OCI-LY1 (cell line): ENCODE data around the gene SEMA4B.
"Not testable (repeated sequence)": the region's sequence is repeated elsewhere in the genome, so short reads cannot be mapped to it uniquely, and the experiment has no call there.

Experiments used
- H2AFZ ChIP-seq: fragments of 200-600 bp; sonication (generic), shearing (Covaris generic); 2 replicates; pipeline ENCODE4 v1.6.0; 2014; ENCODE audit warnings: antibody characterized with exemption, mild to moderate bottlenecking, low read length
- H3F3A ChIP-seq: fragments of 200-600 bp; sonication (generic), shearing (Covaris generic); 2 replicates; pipeline ENCODE4 v1.6.0; 2014; ENCODE audit warnings: mild to moderate bottlenecking, antibody characterized with exemption, low read length, moderate library complexity; ENCODE audit not compliant: insufficient read depth
- H3K27ac ChIP-seq: fragments of 200-600 bp; sonication (generic); 2 replicates; pipeline ENCODE4 v1.5.1; 2014; ENCODE audit warnings: low read length, mixed run types, mild to moderate bottlenecking, low read depth; ENCODE audit not compliant: poor library complexity, severe bottlenecking
- H3K27me3 ChIP-seq: fragments of 200-600 bp; sonication (generic); 2 replicates; pipeline ENCODE4 v1.6.0; 2014; ENCODE audit warnings: antibody characterized with exemption, mild to moderate bottlenecking, low read length, moderate library complexity; ENCODE audit not compliant: insufficient read depth
- H3K36me3 ChIP-seq: fragments of 200-600 bp; sonication (generic); 2 replicates; pipeline ENCODE4 v1.6.1; 2014; ENCODE audit warnings: mild to moderate bottlenecking, antibody characterized with exemption, low read length, moderate library complexity, mixed read lengths; ENCODE audit not compliant: insufficient read depth
- H3K4me1 ChIP-seq: fragments of 200-600 bp; sonication (generic); 2 replicates; pipeline ENCODE4 v1.5.1; 2014; ENCODE audit warnings: mild to moderate bottlenecking, low read length, moderate library complexity; ENCODE audit not compliant: insufficient read depth, severe bottlenecking
- H3K4me2 ChIP-seq: fragments of 200-600 bp; sonication (generic), shearing (Covaris generic); 2 replicates; pipeline ENCODE4 v1.6.1; 2014; ENCODE audit warnings: low read length
- H3K4me3 ChIP-seq: fragments of 200-600 bp; sonication (generic); 2 replicates; pipeline ENCODE4 v1.5.1; 2014; ENCODE audit warnings: low read length, low read depth, mild to moderate bottlenecking, mixed read lengths; ENCODE audit not compliant: poor library complexity, severe bottlenecking
- H3K79me2 ChIP-seq: fragments of 200-600 bp; shearing (Covaris generic); 2 replicates; pipeline ENCODE4 v1.6.1; 2016; ENCODE audit warnings: mixed run types, low read length, mixed read lengths; ENCODE audit not compliant: insufficient read depth
- H3K9ac ChIP-seq: fragments of 200-600 bp; sonication (generic), shearing (Covaris generic); 2 replicates; pipeline ENCODE4 v1.6.1; 2014; ENCODE audit warnings: mild to moderate bottlenecking, low read length, mixed read lengths
- H3K9me2 ChIP-seq: fragments of 200-600 bp; sonication (generic), shearing (Covaris generic); 2 replicates; pipeline ENCODE4 v1.6.1; 2014; ENCODE audit warnings: low read depth, mild to moderate bottlenecking, low read length, mixed read lengths
- H3K9me3 ChIP-seq: fragments of 200-600 bp; shearing (Covaris generic); 2 replicates; pipeline ENCODE4 v1.6.1; 2014; ENCODE audit warnings: low read length, mixed read lengths
- H4K20me1 ChIP-seq: fragments of 200-600 bp; sonication (generic), shearing (Covaris generic); 2 replicates; pipeline ENCODE4 v1.6.0; 2016; ENCODE audit warnings: mild to moderate bottlenecking, low read length; ENCODE audit not compliant: insufficient read depth
- EZH2 ChIP-seq: fragments of 200-600 bp; sonication (generic), shearing (Covaris generic); IDR thresholded peaks from 2 replicates; pipeline ENCODE4 v1.8.0; 2017; ENCODE audit warnings: borderline replicate concordance, mixed run types, mild to moderate bottlenecking, antibody characterized with exemption, low read length, moderate library complexity, mixed read lengths
- TF ChIP-seq, protein P1 (sequence below): fragments of 200-600 bp; sonication (generic), shearing (Covaris generic); IDR thresholded peaks from 2 replicates; pipeline ENCODE4 v1.5.1; 2017; ENCODE audit warnings: mild to moderate bottlenecking, antibody characterized with exemption, low read length, moderate library complexity, mixed read lengths

SEMA4B gene

DNA sequence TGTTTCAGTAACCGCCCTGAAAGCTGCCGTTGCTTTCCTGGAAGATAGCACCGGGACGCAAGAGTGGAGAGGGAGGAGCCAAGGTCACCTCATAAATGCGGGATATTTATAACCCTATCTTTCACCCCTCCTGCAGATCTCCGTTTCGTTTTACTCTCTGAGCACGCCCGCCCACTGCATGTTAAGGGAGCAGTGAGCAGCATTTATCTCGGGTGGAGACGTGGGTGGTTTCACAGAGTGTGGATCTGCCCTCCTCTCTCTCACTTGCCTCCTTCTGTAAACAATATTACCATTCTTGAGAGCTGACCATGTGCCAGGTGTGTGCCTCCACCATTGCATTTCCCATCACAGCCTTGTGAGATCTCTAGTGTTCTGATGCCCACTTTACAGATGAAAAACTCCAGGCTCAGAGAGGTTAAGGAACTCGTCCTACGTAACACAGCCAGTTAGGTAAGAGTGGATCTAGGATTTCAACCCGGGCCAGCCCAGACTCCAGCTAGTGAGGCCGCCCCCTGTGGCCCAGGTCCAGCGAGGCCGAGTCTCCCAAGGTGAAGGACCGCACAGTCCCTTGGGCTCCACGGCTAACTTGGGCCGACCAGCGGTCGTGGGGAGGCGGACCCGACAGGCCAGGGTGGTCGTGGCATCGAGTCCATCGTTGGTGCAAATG, 16.9 kb upstream of the SEMA4B start:
- Histone ChIP-seq H3K27me3 (no peaks in the 10 kb centered on the region), H3K4me2 (peak overlapping the region; percentile 76), H3K36me3 (no peaks in the 10 kb centered on the region), H3K9me2 (no peaks in the 10 kb centered on the region), H3K27ac (peak overlapping the region; percentile 81), H3K9ac (peak overlapping the region; percentile 58), H2AFZ (peak overlapping the region; percentile 85), H3K9me3 (no peaks in the 10 kb centered on the region), H3F3A (peaks cover 5% of the 10 kb centered on the region; the same call in 1 of the 2 replicates), H4K20me1 (no peaks in the 10 kb centered on the region), H3K4me3 (peak overlapping the region; percentile 71), H3K4me1 (peaks cover 46% of the 10 kb centered on the region), H3K79me2 (no peaks in the 10 kb centered on the region)
- TF ChIP-seq, protein P1, sequence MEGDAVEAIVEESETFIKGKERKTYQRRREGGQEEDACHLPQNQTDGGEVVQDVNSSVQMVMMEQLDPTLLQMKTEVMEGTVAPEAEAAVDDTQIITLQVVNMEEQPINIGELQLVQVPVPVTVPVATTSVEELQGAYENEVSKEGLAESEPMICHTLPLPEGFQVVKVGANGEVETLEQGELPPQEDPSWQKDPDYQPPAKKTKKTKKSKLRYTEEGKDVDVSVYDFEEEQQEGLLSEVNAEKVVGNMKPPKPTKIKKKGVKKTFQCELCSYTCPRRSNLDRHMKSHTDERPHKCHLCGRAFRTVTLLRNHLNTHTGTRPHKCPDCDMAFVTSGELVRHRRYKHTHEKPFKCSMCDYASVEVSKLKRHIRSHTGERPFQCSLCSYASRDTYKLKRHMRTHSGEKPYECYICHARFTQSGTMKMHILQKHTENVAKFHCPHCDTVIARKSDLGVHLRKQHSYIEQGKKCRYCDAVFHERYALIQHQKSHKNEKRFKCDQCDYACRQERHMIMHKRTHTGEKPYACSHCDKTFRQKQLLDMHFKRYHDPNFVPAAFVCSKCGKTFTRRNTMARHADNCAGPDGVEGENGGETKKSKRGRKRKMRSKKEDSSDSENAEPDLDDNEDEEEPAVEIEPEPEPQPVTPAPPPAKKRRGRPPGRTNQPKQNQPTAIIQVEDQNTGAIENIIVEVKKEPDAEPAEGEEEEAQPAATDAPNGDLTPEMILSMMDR, result no peak
- no peak for TF ChIP-seq EZH2

DNA sequence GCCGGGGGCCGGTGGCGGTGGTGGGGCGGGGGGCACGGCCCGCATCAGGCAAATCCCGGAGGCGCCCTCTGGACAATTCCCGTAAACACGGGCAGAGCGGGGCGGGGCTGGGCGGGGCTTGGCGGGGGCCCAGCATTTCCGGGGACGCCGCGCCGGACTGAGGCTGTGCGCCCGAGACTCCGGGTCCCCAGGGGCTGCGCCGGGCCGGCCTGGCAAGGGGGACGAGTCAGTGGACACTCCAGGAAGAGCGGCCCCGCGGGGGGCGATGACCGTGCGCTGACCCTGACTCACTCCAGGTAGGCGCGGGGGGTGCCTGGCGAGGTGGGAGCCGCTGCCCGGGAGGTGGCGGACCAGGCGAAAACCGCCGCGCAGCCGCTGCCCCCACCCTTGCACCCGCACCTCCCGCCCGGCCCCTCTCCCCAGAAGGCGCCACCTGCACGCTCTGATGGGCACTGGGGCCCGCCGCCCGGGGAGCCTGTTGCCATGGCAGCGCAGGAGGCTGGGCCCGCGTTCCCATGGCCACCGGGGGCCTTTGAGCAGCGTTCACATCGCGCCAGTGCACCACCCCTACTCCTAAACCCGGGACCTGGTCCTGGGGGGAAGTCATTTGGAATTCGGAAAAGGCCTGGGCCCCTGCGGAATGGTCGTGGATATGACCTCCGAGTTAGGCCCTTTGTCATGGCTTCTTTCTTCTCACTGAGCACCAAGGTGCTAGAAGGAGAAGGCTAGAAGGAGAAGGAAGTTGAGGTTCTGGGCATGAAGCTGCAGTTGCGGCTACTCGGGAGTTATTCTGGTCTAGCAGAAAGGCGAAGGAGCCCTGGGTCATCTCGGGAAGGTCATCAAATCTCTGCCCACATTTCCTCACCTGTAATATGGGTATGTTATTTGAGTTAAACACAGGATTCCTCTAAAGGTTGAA, 16.1 kb upstream of the SEMA4B start:
- peak overlapping the region; percentile 71 for H3K4me3 ChIP-seq
- no peaks in the 10 kb centered on the region for H3K79me2 ChIP-seq
- no peaks in the 10 kb centered on the region for H4K20me1 ChIP-seq
- H3K27me3 ChIP-seq, result no peaks in the 10 kb centered on the region
- H3K36me3 ChIP-seq, result no peaks in the 10 kb centered on the region
- no peaks in the 10 kb centered on the region for H3K9me3 ChIP-seq
- H3F3A ChIP-seq, result peaks cover 5% of the 10 kb centered on the region; the same call in 1 of the 2 replicates
- H3K9ac ChIP-seq, result peak overlapping the region; percentile 58
- H2AFZ ChIP-seq, result peak overlapping the region; percentile 85; the same call in 1 of the 2 replicates
- no peaks in the 10 kb centered on the region for H3K9me2 ChIP-seq
- H3K4me2 ChIP-seq, result peak overlapping the region; percentile 76
- TF ChIP-seq, protein P1, result no peak
- no peak for TF ChIP-seq EZH2
- H3K27ac ChIP-seq, result peak overlapping the region; percentile 81
- peaks cover 52% of the 10 kb centered on the region for H3K4me1 ChIP-seq

DNA sequence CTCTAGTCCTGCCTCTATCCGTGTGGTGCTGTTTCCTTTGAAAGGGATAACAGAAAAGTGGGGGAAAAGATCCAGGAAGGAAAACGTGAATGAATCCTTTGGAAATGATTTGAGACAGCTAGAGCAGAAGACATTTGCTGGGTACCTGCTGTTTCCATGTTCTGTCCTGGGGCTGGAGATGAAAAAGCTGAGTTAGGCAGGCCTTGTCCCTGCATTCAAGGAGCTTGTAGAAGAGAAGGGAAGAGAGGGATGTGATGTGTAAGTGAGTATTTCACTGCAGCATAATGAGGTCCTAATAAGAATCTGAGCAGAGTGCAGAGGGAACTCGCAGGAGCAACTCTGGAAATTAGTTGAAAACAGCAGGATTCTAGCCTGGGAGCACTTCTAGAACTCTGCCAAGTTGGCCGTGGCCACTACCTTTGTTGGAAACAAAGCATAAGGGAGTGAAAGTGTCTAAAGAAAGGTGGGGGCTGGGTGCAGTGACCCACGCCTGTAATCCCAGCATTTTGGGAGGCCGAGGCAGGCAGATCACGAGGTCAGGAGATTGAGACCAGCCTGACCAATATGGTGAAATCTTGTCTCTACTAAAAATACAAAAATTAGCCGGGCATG, 13.8 kb upstream of the SEMA4B start:
- Histone ChIP-seq H3K9ac (no peak overlapping the region), H3K79me2 (no peaks in the 10 kb centered on the region), H3K9me2 (no peaks in the 10 kb centered on the region), H3K27me3 (no peaks in the 10 kb centered on the region), H3K9me3 (no peaks in the 10 kb centered on the region), H2AFZ (no peak overlapping the region), H3K4me2 (no peak overlapping the region), H3K27ac (peak overlapping the region; percentile 50), H3F3A (0 out of 2 replicates have a peak, but pooled peaks cover 4% of the 10 kb centered on the region), H4K20me1 (no peaks in the 10 kb centered on the region), H3K4me3 (no peak overlapping the region), H3K4me1 (peaks cover 64% of the 10 kb centered on the region), H3K36me3 (no peaks in the 10 kb centered on the region)
- TF ChIP-seq EZH2, result no peak
- TF ChIP-seq, protein P1, result no peak

DNA sequence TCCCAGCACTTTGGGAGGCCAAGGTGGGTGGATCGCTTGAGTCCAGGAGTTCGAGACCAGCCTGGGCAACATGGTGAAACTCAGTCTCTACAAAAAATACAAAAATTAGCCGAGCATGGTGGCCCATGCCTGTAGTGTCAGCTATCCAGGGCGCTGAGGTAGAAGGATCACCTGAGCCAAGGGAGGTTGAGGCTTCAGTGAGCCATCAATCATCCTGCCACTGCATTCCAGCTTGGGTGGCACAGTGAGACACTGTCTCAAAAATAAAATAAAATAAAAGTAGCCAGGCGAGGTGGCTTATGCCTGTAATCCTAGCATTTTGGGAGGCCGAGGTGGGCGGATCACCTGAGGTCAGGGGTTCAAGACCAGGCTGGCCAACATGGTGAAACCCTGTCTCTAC, 13.1 kb upstream of the SEMA4B start:
- H3F3A ChIP-seq, H3K9ac ChIP-seq, H2AFZ ChIP-seq, H3K27me3 ChIP-seq, H3K4me2 ChIP-seq, H3K9me2 ChIP-seq, H3K79me2 ChIP-seq, H3K9me3 ChIP-seq, H3K36me3 ChIP-seq, H4K20me1 ChIP-seq, H3K4me3 ChIP-seq, H3K27ac ChIP-seq: not testable (repeated sequence)
- H3K4me1 ChIP-seq, result peaks cover 71% of the 10 kb centered on the region
